DMS114 treated with DMSO at 0.1 percent for 48 hours (cell line): Measurements from ENCODE around the gene COL6A6.

ENCODE experiments used
- DNase-seq: peaks from one replicate; lab custom pipeline; 2025; ENCODE audit not compliant: unreplicated experiment; lab: John Stamatoyannopoulos, UW

Gene COL6A6

GRCh38 chr3:130516645-130517512 is at the start of gene COL6A6:
Gene COL6A6, plus strand, starts transcription at chr3:130517177. Its CDS starts 43,188 bp downstream, at chr3:130560365.
- DNase-seq = no peak

GRCh38 chr3:130468311-130468710 is 48.7 kb upstream of the COL6A6 start:
- no peak for DNase-seq

GRCh38 chr3:130470126-130470525 is 46.9 kb upstream of the COL6A6 start:
- no peak for DNase-seq

GRCh38 chr3:130473416-130473815 is 43.6 kb upstream of the COL6A6 start:
- no peak for DNase-seq

GRCh38 chr3:130480736-130481135 is 36.2 kb upstream of the COL6A6 start:
- peak; percentile 44 for DNase-seq

GRCh38 chr3:130488288-130488687 is 28.7 kb upstream of the COL6A6 start:
- no peak for DNase-seq

- DNase-seq = no peak
Measured at GRCh38 chr3:130488769-130489450, 28.1 kb upstream of the COL6A6 start.

GRCh38 chr3:130490241-130490640 is 26.7 kb upstream of the COL6A6 start:
- no peak for DNase-seq

- DNase-seq = no peak
Measured at GRCh38 chr3:130491431-130491830, 25.5 kb upstream of the COL6A6 start.

- no peak for DNase-seq
Measured at GRCh38 chr3:130504701-130505100, 12.3 kb upstream of the COL6A6 start.

GRCh38 chr3:130506031-130506430 is 10.9 kb upstream of the COL6A6 start:
- DNase-seq = no peak

GRCh38 chr3:130507746-130508145 is 9.2 kb upstream of the COL6A6 start:
- DNase-seq = no peak

- DNase-seq = no peak
Measured at GRCh38 chr3:130509008-130509407, 8.0 kb upstream of the COL6A6 start.

GRCh38 chr3:130514681-130515080 is 2.3 kb upstream of the COL6A6 start:
- no peak for DNase-seq

- no peak for DNase-seq
Measured at GRCh38 chr3:130515755-130516154, 1.2 kb upstream of the COL6A6 start.

- no peak for DNase-seq
Measured at GRCh38 chr3:130517602-130518001, 625 bp downstream of the COL6A6 start.

- no peak for DNase-seq
Measured at GRCh38 chr3:130519754-130520153, 2.8 kb downstream of the COL6A6 start.

- DNase-seq = no peak
Measured at GRCh38 chr3:130522399-130522798, 5.4 kb downstream of the COL6A6 start.

- no peak for DNase-seq
Measured at GRCh38 chr3:130527426-130527825, 10.4 kb downstream of the COL6A6 start.

GRCh38 chr3:130528120-130528519 is 11.1 kb downstream of the COL6A6 start:
- DNase-seq = no peak

- no peak for DNase-seq
Measured at GRCh38 chr3:130529486-130530215, 12.7 kb downstream of the COL6A6 start.

- no peak for DNase-seq
Measured at GRCh38 chr3:130533247-130533646, 16.3 kb downstream of the COL6A6 start.
